K562 (cell line): Measurements from ENCODE around the gene MOAP1. TPM values are rescaled to one million over a fixed set of nuclear protein-coding genes. Genes with fewer than 3 reads are reported as not detected.

Experiments
- ATAC-seq: fragments of 200-7000 bp; cut with Tn5 transposase; 3 replicates; pipeline ENCODE4 v1.9.1; 2020; ENCODE audit warnings: moderate library complexity
- BruUV-seq: library from RNA; stranded (reverse); fragments of 400-500 nt; replicated peaks from 2 replicates; lab custom pipeline; 2021; lab: Mats Ljungman, UMichigan
- CTCF ChIA-PET: fragments of 300-600 bp; formaldehyde crosslinking; extraction: SDS; loops from one replicate; lab custom pipeline; 2021; ENCODE audit warnings: low intra/inter-chr PET ratio; lab: Yijun Ruan, JAX
- POLR2A ChIA-PET: fragments of 300-600, 350-650 bp; sonication (Branson Sonifier 250); formaldehyde crosslinking; extraction: SDS; loops from one replicate; lab custom pipeline; 2021; ENCODE audit warnings: antibody characterized with exemption, inconsistent platforms; lab: Yijun Ruan, JAX
- DNase-seq, 4 experiments: peaks; one replicate each; pipeline versions ENCODE4 v3.0.0 to v3.0.0-alpha.2; 2011 to 2018; ENCODE audit warnings: low spot score in 3 of 4, mixed read lengths in 3 of 4; ENCODE audit errors: extremely low read depth in 1 of 4
- FAIRE-seq: peaks from 2 replicates; lab custom pipeline; 2011; peaks lifted over from hg19 to GRCh38; lab: Jason Lieb, UNC
- H2AFZ ChIP-seq: 2 replicates; pipeline ENCODE4 v1.6.0; 2011; ENCODE audit warnings: low read depth, low read length, control low read depth, inconsistent platforms
- H3K27ac ChIP-seq: fragments of 200-600 bp; 3 replicates; pipeline ENCODE4 v1.8.0; 2011; ENCODE audit warnings: low read depth, mild to moderate bottlenecking, control low read depth, inconsistent platforms, low read length, moderate library complexity, mixed read lengths; ENCODE audit errors: extremely low read depth
- H3K27me3 ChIP-seq, 2 experiments: fragments of 300-600 bp in 1 of 2; 2 replicates in 1 of 2; 3 replicates in 1 of 2; pipeline versions ENCODE4 v1.6.0 to v1.8.0; 2011; ENCODE audit warnings: inconsistent platforms in 2 of 2, low read length in 2 of 2, mild to moderate bottlenecking in 1 of 2, mixed read lengths in 1 of 2, moderate library complexity in 1 of 2; ENCODE audit not compliant: control insufficient read depth in 2 of 2, insufficient read depth in 2 of 2
- H3K36me3 ChIP-seq: fragments of 300-600 bp; 3 replicates; pipeline ENCODE4 v1.8.0; 2011; ENCODE audit warnings: mild to moderate bottlenecking, low read length, inconsistent platforms; ENCODE audit not compliant: control insufficient read depth, insufficient read depth
- H3K4me1 ChIP-seq, 2 experiments: fragments of 200-600 bp in 1 of 2; replicated peaks in 1 of 2; 2 replicates in 1 of 2; 3 replicates in 1 of 2; pipeline versions ENCODE4 v1.5.1 to v1.8.0; 2011; ENCODE audit warnings: inconsistent platforms in 2 of 2, low read length in 2 of 2, mild to moderate bottlenecking in 1 of 2, mixed read lengths in 1 of 2, moderate library complexity in 1 of 2; ENCODE audit not compliant: control insufficient read depth in 2 of 2, insufficient read depth in 2 of 2
- H3K4me2 ChIP-seq: 2 replicates; pipeline ENCODE4 v1.6.1; 2011; ENCODE audit warnings: low read length, control low read depth, inconsistent platforms, mixed read lengths; ENCODE audit not compliant: insufficient read depth
- H3K4me3 ChIP-seq: fragments of 200-600 bp; sonication (generic), shearing (Covaris generic); 2 replicates; pipeline ENCODE4 v1.5.1; 2016; ENCODE audit warnings: control low read depth, inconsistent platforms
- H3K79me2 ChIP-seq: fragments of 200-600 bp; 3 replicates; pipeline ENCODE4 v1.8.0; 2011; ENCODE audit warnings: low read length, inconsistent platforms; ENCODE audit not compliant: control insufficient read depth, insufficient read depth
- H3K9ac ChIP-seq, 2 experiments: 2 replicates each; pipeline versions ENCODE4 v1.6.0 to v1.6.1; 2011; ENCODE audit warnings: low read depth in 2 of 2, low read length in 2 of 2, control low read depth in 1 of 2, inconsistent platforms in 1 of 2, mild to moderate bottlenecking in 1 of 2, mixed read lengths in 1 of 2; ENCODE audit not compliant: insufficient read depth in 1 of 2
- H3K9me1 ChIP-seq: one replicate; pipeline ENCODE4 v1.6.0; 2011; ENCODE audit warnings: inconsistent platforms, mild to moderate bottlenecking, low read length, moderate library complexity; ENCODE audit not compliant: control insufficient read depth, insufficient read depth
- H3K9me3 ChIP-seq: replicated peaks from 2 replicates; pipeline ENCODE4 v1.5.1; 2011; ENCODE audit warnings: low read depth, low read length, inconsistent platforms; ENCODE audit not compliant: control insufficient read depth, insufficient read depth
- H4K20me1 ChIP-seq: replicated peaks from 2 replicates; pipeline ENCODE4 v1.6.1; 2011; ENCODE audit warnings: low read length, inconsistent platforms, mixed read lengths; ENCODE audit not compliant: control insufficient read depth, insufficient read depth
- C11orf30 ChIP-seq: fragments of 450-650 bp; IDR thresholded peaks from 2 replicates; pipeline ENCODE4 v1.6.1; 2016; ENCODE audit warnings: low read depth, mild to moderate bottlenecking
- FIP1L1 ChIP-seq: fragments of 200-400 bp; formaldehyde crosslinking; IDR thresholded peaks from 2 replicates; pipeline ENCODE4 v1.6.1; 2018; ENCODE audit warnings: mild to moderate bottlenecking, low read depth, low read length; ENCODE audit not compliant: poor library complexity, severe bottlenecking
- GABPA ChIP-seq: fragments of 200-800 bp; sonication (Bioruptor generic); conservative IDR thresholded peaks from 2 replicates; pipeline ENCODE4 v1.6.1; 2016; ENCODE audit warnings: low read depth, missing genetic modification characterization, missing compliant biosample characterization
- HDAC1 ChIP-seq, 2 experiments: fragments of 450-650 bp; IDR thresholded peaks; 2 replicates each; pipeline ENCODE4 v1.6.1; 2016 to 2017; ENCODE audit warnings: inconsistent platforms in 1 of 2, mild to moderate bottlenecking in 1 of 2, moderate library complexity in 1 of 2
- KDM4B ChIP-seq, 2 experiments: fragments of 450-650 bp in 1 of 2; sonication (generic) in 1 of 2; IDR thresholded peaks; 2 replicates each; pipeline ENCODE4 v1.6.1; 2016 to 2017; ENCODE audit warnings: borderline replicate concordance in 2 of 2, antibody characterized with exemption in 1 of 2, low read depth in 1 of 2, mild to moderate bottlenecking in 1 of 2
- RBBP5 ChIP-seq: fragments of 200-600 bp; sonication (generic); IDR thresholded peaks from 2 replicates; pipeline ENCODE4 v1.6.1; 2012; ENCODE audit warnings: borderline replicate concordance, mild to moderate bottlenecking, low read length, control low read depth, inconsistent platforms; ENCODE audit not compliant: insufficient read depth, poor library complexity, severe bottlenecking
- SUPT5H ChIP-seq: fragments of 450-650 bp; IDR thresholded peaks from 2 replicates; pipeline ENCODE4 v1.6.1; 2016
- TRIM24 ChIP-seq, 2 experiments: fragments of 450-650 bp; IDR thresholded peaks; 2 replicates each; pipeline ENCODE4 v1.6.1; 2016
- YY1 ChIP-seq, 3 experiments: IDR thresholded peaks; 2 replicates each; pipeline ENCODE4 v1.6.1; 2011; ENCODE audit warnings: low read length in 2 of 3, mild to moderate bottlenecking in 2 of 3, moderate library complexity in 2 of 3, borderline replicate concordance in 1 of 3, control low read depth in 1 of 3, low read depth in 1 of 3; ENCODE audit not compliant: insufficient read depth in 3 of 3, insufficient replicate concordance in 2 of 3, control insufficient read depth in 1 of 3, insufficient read length in 1 of 3; ENCODE audit errors: extremely low read depth in 1 of 3
- ZC3H4 ChIP-seq: sonication (generic); formaldehyde crosslinking; IDR thresholded peaks from 2 replicates; pipeline ENCODE4 v1.9.0; 2021; ENCODE audit warnings: missing genetic modification reagents, borderline replicate concordance
- ZNF695 ChIP-seq: fragments of 450-650 bp; formaldehyde crosslinking; IDR thresholded peaks from 2 replicates; pipeline ENCODE4 v1.4.0; 2020; ENCODE audit warnings: mild to moderate bottlenecking, moderate library complexity
- ZNF77 ChIP-seq: fragments of 250-450 bp; sonication (Bioruptor Pico); IDR thresholded peaks from 2 replicates; pipeline ENCODE4 v1.5.0; 2020
- ZZZ3 ChIP-seq: fragments of 450-650 bp; IDR thresholded peaks from 2 replicates; pipeline ENCODE4 v1.6.1; 2016; ENCODE audit warnings: antibody characterized with exemption, mild to moderate bottlenecking, moderate library complexity
- WGBS: fragments of 100-300 bp; shearing (Covaris generic); methylation state at CpG from one replicate; pipeline ENCODE4 v1.1.6; 2016; ENCODE audit warnings: low coverage, mixed read lengths; ENCODE audit not compliant: insufficient coverage; ENCODE audit errors: missing lambda C conversion rate; 5-methylcytosine and 5-hydroxymethylcytosine counted together
- in situ Hi-C: fragments of 300-500 bp; cut with MboI; formaldehyde crosslinking; loops from 4 replicates; pipeline ENCODE4 v1.15.0; 2018; ENCODE audit warnings: inconsistent platforms, mixed read lengths
- intact Hi-C: fragments of 100-400 bp; cut with micrococcal nuclease; formaldehyde crosslinking; loops from 2 replicates; pipeline ENCODE4 v1.14.2; 2022
- polyA plus RNA-seq, 8 experiments: library from polyadenylated mRNA; depleted of rRNA in 4 of 8; stranded (reverse) in 5 of 8; unstranded in 3 of 8; fragments of >200 nt; fragmentation: Nextera tagmentation in 2 of 8; fragmentation: Illumina TruSeq in 1 of 8; extraction: Ambion mirVana in 2 of 8; extraction: Trizol in 1 of 8; gene quantifications; 2 replicates each; pipeline versions ENCODE4 v1.2.1 to v1.2.3, GENCODE V29; 2011 to 2014; ENCODE audit warnings: inconsistent platforms in 1 of 8, missing spikeins in 1 of 8
- total RNA-seq, 7 experiments: library from RNA; depleted of rRNA in 6 of 7; stranded (reverse); fragments of >200 nt in 6 of 7; fragmentation: Illumina TruSeq in 2 of 7; extraction: Trizol in 2 of 7; gene quantifications; 2 replicates each; pipeline versions ENCODE4 v1.2.1 to v1.2.3, GENCODE V29; 2011 to 2021; ENCODE audit warnings: low replicate concordance in 1 of 7
- TF ChIP-seq, protein P1 (sequence below): conservative IDR thresholded peaks from 2 replicates; pipeline ENCODE4 v1.6.1; 2011; ENCODE audit warnings: low read depth, mild to moderate bottlenecking, low read length; ENCODE audit not compliant: control insufficient read depth
- TF ChIP-seq, protein P2 (sequence below): sonication (generic); formaldehyde crosslinking; IDR thresholded peaks from 2 replicates; pipeline ENCODE4 v1.8.0; 2023; ENCODE audit warnings: mild to moderate bottlenecking, missing genetic modification reagents

MOAP1 gene
- total and polyA plus RNA-seq, 9 of the 15 experiments (the other 6 are each of a cell fraction or from before 2014, with no cell fraction given): 1.5 to 14.4 (median 6.0) TPM

DNA sequence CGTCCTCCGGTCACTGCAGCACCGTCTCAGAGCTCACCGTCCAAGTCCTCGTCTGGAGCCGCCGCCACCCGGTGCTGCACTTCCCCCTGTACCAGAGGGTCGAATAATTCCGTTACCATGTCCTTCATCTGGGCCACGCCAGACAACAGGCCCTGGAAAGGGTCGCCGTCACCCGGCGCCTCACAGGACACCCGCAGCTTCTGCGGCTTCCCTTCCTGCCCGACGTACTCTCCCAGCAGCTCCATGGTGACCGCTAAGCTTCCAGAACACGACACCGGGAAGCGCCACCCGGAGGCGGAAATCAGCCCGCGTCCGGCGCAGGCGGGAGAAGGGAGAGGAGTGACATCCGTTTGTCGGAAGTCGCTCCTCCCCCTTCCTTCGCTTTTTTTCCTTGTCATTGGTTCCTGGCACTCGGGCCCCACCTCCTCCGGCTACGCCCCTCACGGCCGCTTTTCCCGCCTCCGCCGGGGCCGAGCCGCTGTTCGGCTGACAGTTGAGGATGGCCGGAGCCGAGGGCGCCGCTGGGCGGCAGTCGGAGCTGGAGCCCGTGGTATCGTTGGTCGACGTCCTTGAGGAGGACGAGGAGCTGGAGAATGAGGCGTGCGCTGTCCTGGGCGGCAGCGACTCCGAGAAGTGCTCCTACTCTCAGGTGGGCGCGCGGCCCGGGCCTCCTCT is 22.2 kb upstream of the MOAP1 start, which contains the start of the genes GON7 and UBR7:
TSS of gene GON7 (minus strand) at position 273 of the 675 bp plus-strand sequence. CDS start at position 245, 28 bp downstream.
TSS of gene UBR7 (plus strand) at position 464 of the 675 bp plus-strand sequence. CDS start at position 500, 36 bp downstream.
- DNase-seq: peak; percentile 84 to 96 (median 87)
- 3% methylated on average over 30 of the region's 65 CpGs for WGBS
- H3K9ac ChIP-seq: peak within 1 kb of the TSS; percentile 77 to 95
- ChIA-PET CTCF (interaction anchor here (0.6 to 0.9 kb wide), 2 partner anchors 94 to 139 kb away, joined by 4 read pairs; no protein-coding TSS in a partner anchor), POLR2A (interaction anchor here (0.5 to 1.4 kb wide), 11 partner anchors 10 to 543 kb away, joined by 3 to 4 read pairs (median 3); partner anchors contain the start of genes LYSET and MOAP1)
- FAIRE-seq: peak; percentile 97
- 0 out of 2 replicates have a peak, but pooled peaks cover 3% of the 10 kb centered on the region for H4K20me1 ChIP-seq
- H3K4me1 ChIP-seq: peaks cover 7 to 12% of the 10 kb centered on the region in 2 experiments; a peak in 3 of 5 replicates
- peak within 1 kb of the TSS; percentile 92 for H3K4me2 ChIP-seq
- ATAC-seq: peak; percentile 92
- no peaks in the 10 kb centered on the region for H3K27me3 ChIP-seq
- peak within 1 kb of the TSS; percentile 93 for H2AFZ ChIP-seq
- H3K27ac ChIP-seq: peak within 1 kb of the TSS; percentile 86
- no peaks in the 10 kb centered on the region for H3K9me1 ChIP-seq
- BruUV-seq: no TSS peak
- H3K4me3 ChIP-seq: peak within 1 kb of the TSS; percentile 87
- H3K9me3 ChIP-seq: no peaks in the 10 kb centered on the region
- peaks cover 25% of the 10 kb centered on the region; the same call in 2 of the 3 replicates for H3K36me3 ChIP-seq
- in situ Hi-C loops: no loop called here
- H3K79me2 ChIP-seq: peaks cover 63% of the 10 kb centered on the region
- intact Hi-C loops: loop anchor here (1.0 to 5.0 kb wide), 2 partner anchors 95 to 126 kb away; partner anchors contain the start of gene BTBD7
- TF ChIP-seq GABPA: peak; percentile 95
- no peak for TF ChIP-seq ZNF77
- TF ChIP-seq FIP1L1: no peak
- TF ChIP-seq C11orf30: peak; percentile 75
- TF ChIP-seq HDAC1 (IDR thresholded peaks at IDR 0.05): peak in 1 of 2 experiments; percentile 54; a peak in 1 of 4 replicates
- peak in 1 of 2 experiments; percentile 57; a peak in 1 of 4 replicates for TF ChIP-seq KDM4B (IDR thresholded peaks at IDR 0.05; ENCODE audit: borderline replicate concordance in 2 of 2, low read depth in 1 of 2)
- no peak for TF ChIP-seq ZNF695 (CRISPR knock-in tag)
- TF ChIP-seq SUPT5H: peak; percentile 82
- TF ChIP-seq, protein P1, sequence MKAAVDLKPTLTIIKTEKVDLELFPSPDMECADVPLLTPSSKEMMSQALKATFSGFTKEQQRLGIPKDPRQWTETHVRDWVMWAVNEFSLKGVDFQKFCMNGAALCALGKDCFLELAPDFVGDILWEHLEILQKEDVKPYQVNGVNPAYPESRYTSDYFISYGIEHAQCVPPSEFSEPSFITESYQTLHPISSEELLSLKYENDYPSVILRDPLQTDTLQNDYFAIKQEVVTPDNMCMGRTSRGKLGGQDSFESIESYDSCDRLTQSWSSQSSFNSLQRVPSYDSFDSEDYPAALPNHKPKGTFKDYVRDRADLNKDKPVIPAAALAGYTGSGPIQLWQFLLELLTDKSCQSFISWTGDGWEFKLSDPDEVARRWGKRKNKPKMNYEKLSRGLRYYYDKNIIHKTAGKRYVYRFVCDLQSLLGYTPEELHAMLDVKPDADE: peak; percentile 65; the same call in 1 of the 2 replicates
- no peak for TF ChIP-seq ZC3H4 (CRISPR knock-in tag)
- TF ChIP-seq ZZZ3: no peak
- peak in 1 of 2 experiments; percentile 67; a peak in 2 of 4 replicates for TF ChIP-seq TRIM24 (IDR thresholded peaks at IDR 0.05)
- TF ChIP-seq YY1 (IDR thresholded peaks at IDR 0.05; ENCODE audit: borderline replicate concordance in 1 of 3, control insufficient read depth in 1 of 3, extremely low read depth in 1 of 3, insufficient read depth in 3 of 3, insufficient read length in 1 of 3, insufficient replicate concordance in 2 of 3, low read depth in 1 of 3, low read length in 2 of 3): peak in 2 of 3 experiments; percentile 51 to 75
- TF ChIP-seq, protein P2, sequence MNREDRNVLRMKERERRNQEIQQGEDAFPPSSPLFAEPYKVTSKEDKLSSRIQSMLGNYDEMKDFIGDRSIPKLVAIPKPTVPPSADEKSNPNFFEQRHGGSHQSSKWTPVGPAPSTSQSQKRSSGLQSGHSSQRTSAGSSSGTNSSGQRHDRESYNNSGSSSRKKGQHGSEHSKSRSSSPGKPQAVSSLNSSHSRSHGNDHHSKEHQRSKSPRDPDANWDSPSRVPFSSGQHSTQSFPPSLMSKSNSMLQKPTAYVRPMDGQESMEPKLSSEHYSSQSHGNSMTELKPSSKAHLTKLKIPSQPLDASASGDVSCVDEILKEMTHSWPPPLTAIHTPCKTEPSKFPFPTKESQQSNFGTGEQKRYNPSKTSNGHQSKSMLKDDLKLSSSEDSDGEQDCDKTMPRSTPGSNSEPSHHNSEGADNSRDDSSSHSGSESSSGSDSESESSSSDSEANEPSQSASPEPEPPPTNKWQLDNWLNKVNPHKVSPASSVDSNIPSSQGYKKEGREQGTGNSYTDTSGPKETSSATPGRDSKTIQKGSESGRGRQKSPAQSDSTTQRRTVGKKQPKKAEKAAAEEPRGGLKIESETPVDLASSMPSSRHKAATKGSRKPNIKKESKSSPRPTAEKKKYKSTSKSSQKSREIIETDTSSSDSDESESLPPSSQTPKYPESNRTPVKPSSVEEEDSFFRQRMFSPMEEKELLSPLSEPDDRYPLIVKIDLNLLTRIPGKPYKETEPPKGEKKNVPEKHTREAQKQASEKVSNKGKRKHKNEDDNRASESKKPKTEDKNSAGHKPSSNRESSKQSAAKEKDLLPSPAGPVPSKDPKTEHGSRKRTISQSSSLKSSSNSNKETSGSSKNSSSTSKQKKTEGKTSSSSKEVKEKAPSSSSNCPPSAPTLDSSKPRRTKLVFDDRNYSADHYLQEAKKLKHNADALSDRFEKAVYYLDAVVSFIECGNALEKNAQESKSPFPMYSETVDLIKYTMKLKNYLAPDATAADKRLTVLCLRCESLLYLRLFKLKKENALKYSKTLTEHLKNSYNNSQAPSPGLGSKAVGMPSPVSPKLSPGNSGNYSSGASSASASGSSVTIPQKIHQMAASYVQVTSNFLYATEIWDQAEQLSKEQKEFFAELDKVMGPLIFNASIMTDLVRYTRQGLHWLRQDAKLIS: 0 out of 2 replicates have a peak, but pooled peaks have one; percentile 4
- peak; percentile 70 for TF ChIP-seq RBBP5
